Parathyroid adenoma (tissue), 2 donors: ENCODE results near the gene ZSCAN25.
"Not testable (repeated sequence)": the region's sequence is repeated elsewhere in the genome, so short reads cannot be mapped to it uniquely, and the experiment has no call there.

Experiments used
- H2AFZ ChIP-seq: fragments of 300-600 bp; sonication (generic); one replicate; pipeline ENCODE4 v1.7.0; 2017; ENCODE audit warnings: antibody characterized with exemption, mild to moderate bottlenecking
- H3K27ac ChIP-seq: fragments of 300-600 bp; sonication (generic); one replicate; pipeline ENCODE4 v1.7.0; 2017
- H3K27me3 ChIP-seq: fragments of 300-600 bp; sonication (generic); one replicate; pipeline ENCODE4 v1.7.0; 2017; ENCODE audit warnings: low read length; ENCODE audit not compliant: control insufficient read depth, insufficient read depth
- H3K36me3 ChIP-seq: fragments of 300-600 bp; sonication (generic); one replicate; pipeline ENCODE4 v1.7.0; 2017; ENCODE audit warnings: low read length; ENCODE audit not compliant: control insufficient read depth, insufficient read depth
- H3K4me1 ChIP-seq: fragments of 300-600 bp; sonication (generic); one replicate; pipeline ENCODE4 v1.7.0; 2017; ENCODE audit warnings: control low read depth
- H3K4me2 ChIP-seq: fragments of 300-600 bp; sonication (generic); one replicate; pipeline ENCODE4 v1.7.0; 2017; ENCODE audit warnings: low read length
- H3K4me3 ChIP-seq: fragments of 300-600 bp; sonication (generic); one replicate; pipeline ENCODE4 v1.7.0; 2017; ENCODE audit warnings: low read depth, low read length
- H3K79me2 ChIP-seq: fragments of 300-600 bp; sonication (generic); one replicate; pipeline ENCODE4 v1.7.0; 2017; ENCODE audit warnings: control low read depth
- H3K9ac ChIP-seq: fragments of 300-600 bp; sonication (generic); one replicate; pipeline ENCODE4 v1.7.0; 2017; ENCODE audit warnings: mild to moderate bottlenecking
- H3K9me3 ChIP-seq: fragments of 300-600 bp; sonication (generic); one replicate; pipeline ENCODE4 v1.7.0; 2017; ENCODE audit warnings: low read length; ENCODE audit not compliant: control insufficient read depth
- TF ChIP-seq, protein P1 (sequence below): fragments of 300-600 bp; sonication (generic); IDR thresholded peaks from one replicate; pipeline ENCODE4 v1.7.0; 2017; ENCODE audit warnings: antibody characterized with exemption, mild to moderate bottlenecking
- donor health status: primary hyperparathyroidism.

The ZSCAN25 gene

GRCh38 chr7:99616359-99617191, at the start of gene ZSCAN25:
TSS of gene ZSCAN25 (plus strand) at chr7:99616946. CDS start at chr7:99619607, 2,661 bp downstream.
- Histone ChIP-seq H2AFZ (peak within 1 kb of the TSS; percentile 97), H3K36me3 (no peaks in the 10 kb centered on the region)

DNA sequence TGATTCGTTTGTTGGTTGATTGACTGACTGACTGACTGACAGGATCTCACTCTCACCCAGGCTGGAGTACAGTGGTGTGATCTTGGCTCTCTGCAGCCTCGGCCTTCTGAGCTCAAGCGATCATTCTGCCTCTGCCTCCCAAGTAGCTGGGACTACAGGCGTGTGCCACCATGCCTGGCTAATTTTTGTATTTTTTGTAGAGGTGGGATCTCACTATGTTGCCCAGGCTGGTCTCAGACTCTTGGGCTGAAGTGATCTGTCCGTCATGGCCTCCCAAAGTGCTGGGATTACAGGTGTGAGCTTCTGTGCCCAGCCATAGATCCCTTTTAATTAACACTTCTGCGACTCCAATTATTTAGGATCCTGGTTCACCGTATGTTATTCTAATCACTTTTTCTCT, 48.0 kb upstream of the ZSCAN25 start:
- H3K9ac ChIP-seq, H3K27me3 ChIP-seq, H3K9me3 ChIP-seq, H3K36me3 ChIP-seq, H2AFZ ChIP-seq, H3K4me1 ChIP-seq, H3K27ac ChIP-seq, H3K4me3 ChIP-seq, H3K4me2 ChIP-seq: not testable (repeated sequence)
- H3K79me2 ChIP-seq: peaks cover 23% of the 10 kb centered on the region

More at GRCh38 chr7:99616359-99617191, at the start of gene ZSCAN25:
- peak within 1 kb of the TSS; percentile 95 for H3K4me3 ChIP-seq
- H3K9me3 ChIP-seq: no peaks in the 10 kb centered on the region
- peak within 1 kb of the TSS; percentile 95 for H3K4me2 ChIP-seq
- peak within 1 kb of the TSS; percentile 82 for H3K27ac ChIP-seq
- H3K79me2 ChIP-seq: peaks cover 10% of the 10 kb centered on the region
- H3K27me3 ChIP-seq: no peaks in the 10 kb centered on the region
- peaks cover 6% of the 10 kb centered on the region for H3K4me1 ChIP-seq
- TF ChIP-seq, protein P1, sequence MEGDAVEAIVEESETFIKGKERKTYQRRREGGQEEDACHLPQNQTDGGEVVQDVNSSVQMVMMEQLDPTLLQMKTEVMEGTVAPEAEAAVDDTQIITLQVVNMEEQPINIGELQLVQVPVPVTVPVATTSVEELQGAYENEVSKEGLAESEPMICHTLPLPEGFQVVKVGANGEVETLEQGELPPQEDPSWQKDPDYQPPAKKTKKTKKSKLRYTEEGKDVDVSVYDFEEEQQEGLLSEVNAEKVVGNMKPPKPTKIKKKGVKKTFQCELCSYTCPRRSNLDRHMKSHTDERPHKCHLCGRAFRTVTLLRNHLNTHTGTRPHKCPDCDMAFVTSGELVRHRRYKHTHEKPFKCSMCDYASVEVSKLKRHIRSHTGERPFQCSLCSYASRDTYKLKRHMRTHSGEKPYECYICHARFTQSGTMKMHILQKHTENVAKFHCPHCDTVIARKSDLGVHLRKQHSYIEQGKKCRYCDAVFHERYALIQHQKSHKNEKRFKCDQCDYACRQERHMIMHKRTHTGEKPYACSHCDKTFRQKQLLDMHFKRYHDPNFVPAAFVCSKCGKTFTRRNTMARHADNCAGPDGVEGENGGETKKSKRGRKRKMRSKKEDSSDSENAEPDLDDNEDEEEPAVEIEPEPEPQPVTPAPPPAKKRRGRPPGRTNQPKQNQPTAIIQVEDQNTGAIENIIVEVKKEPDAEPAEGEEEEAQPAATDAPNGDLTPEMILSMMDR: peak; percentile 39
- H3K9ac ChIP-seq: peak within 1 kb of the TSS; percentile 93

- no peak overlapping the region for H3K4me3 ChIP-seq
- H3K4me1 ChIP-seq: no peaks in the 10 kb centered on the region
- H3K9me3 ChIP-seq: no peaks in the 10 kb centered on the region
- H3K27me3 ChIP-seq: no peaks in the 10 kb centered on the region
- H3K36me3 ChIP-seq: no peaks in the 10 kb centered on the region
- peaks cover 18% of the 10 kb centered on the region for H3K79me2 ChIP-seq
- TF ChIP-seq, protein P1: no peak
- H3K4me2 ChIP-seq: no peak overlapping the region
- H3K9ac ChIP-seq: no peak overlapping the region
- H3K27ac ChIP-seq: no peak overlapping the region
- H2AFZ ChIP-seq: no peak overlapping the region
Observed at GRCh38 chr7:99571768-99572167, 45.0 kb upstream of the ZSCAN25 start.

DNA sequence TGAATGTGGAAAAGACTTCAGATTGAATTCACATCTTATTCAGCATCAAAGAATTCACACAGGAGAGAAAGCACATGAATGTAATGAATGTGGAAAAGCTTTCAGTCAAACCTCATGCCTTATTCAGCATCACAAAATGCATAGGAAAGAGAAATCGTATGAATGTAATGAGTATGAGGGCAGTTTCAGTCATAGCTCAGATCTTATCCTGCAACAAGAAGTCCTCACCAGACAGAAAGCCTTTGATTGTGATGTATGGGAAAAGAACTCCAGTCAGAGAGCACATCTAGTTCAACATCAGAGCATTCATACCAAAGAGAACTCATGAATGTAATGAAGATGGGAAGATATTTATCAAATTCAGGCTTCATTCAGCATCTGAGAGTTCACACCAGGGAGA, 43.5 kb upstream of the ZSCAN25 start:
- H3K36me3 ChIP-seq: no peaks in the 10 kb centered on the region
- peaks cover 14% of the 10 kb centered on the region for H3K79me2 ChIP-seq
- H2AFZ ChIP-seq: no peak overlapping the region
- no peaks in the 10 kb centered on the region for H3K4me1 ChIP-seq
- no peak overlapping the region for H3K4me2 ChIP-seq
- no peak overlapping the region for H3K4me3 ChIP-seq
- H3K9ac ChIP-seq: no peak overlapping the region
- no peaks in the 10 kb centered on the region for H3K9me3 ChIP-seq
- no peaks in the 10 kb centered on the region for H3K27me3 ChIP-seq
- TF ChIP-seq, protein P1: no peak
- no peak overlapping the region for H3K27ac ChIP-seq

DNA sequence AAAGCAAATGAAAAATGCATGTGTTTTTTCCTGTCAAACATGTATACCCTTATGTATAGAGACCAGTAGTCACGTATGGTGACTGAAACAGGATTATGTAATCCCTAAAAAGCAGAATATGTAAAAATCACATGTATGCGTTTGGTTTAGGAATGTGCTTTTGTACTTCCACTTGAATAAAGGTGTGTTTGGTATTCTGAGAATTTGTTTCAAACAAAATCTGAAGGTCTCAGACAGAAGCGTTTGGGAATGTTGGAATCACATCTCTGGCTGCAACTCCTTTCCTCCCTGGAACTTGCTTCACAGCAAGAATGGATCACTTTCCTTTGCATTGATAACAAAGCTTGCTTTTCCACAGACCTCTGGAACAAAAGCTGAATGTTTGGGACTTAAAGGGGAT, 40.5 kb upstream of the ZSCAN25 start:
- H3K27me3 ChIP-seq: no peaks in the 10 kb centered on the region
- no peaks in the 10 kb centered on the region for H3K9me3 ChIP-seq

More for the DNA sequence above, 40.5 kb upstream of the ZSCAN25 start:
- Histone ChIP-seq H3K4me2 (no peak overlapping the region), H3K36me3 (no peaks in the 10 kb centered on the region), H3K4me1 (peaks cover 2% of the 10 kb centered on the region), H3K4me3 (no peak overlapping the region), H3K9ac (no peak overlapping the region), H3K79me2 (peaks cover 7% of the 10 kb centered on the region), H2AFZ (no peak overlapping the region), H3K27ac (no peak overlapping the region)
- TF ChIP-seq, protein P1: no peak
